ENCODE results near the gene MINDY4. TPM values are rescaled to one million over a fixed set of nuclear protein-coding genes. Genes with fewer than 3 reads are reported as not detected.

MINDY4 gene
- total and polyA plus RNA-seq, 2 donors (not counting 1 experiment from before 2014, with no cell fraction given) = 0.12 to 1.1 TPM

- H3K4me2 ChIP-seq (replicated peaks; ENCODE audit: low read depth, low read length, poor library complexity, severe bottlenecking) = no peak overlapping the region
- Mint-ChIP-seq H3K4me1 (no peaks in the 10 kb centered on the region), H3K4me3 (no peak overlapping the region), H3K9me3 (ENCODE audit: insufficient read depth) (no peaks in the 10 kb centered on the region), H3K27me3 (no peaks in the 10 kb centered on the region), H3K27ac (no peak overlapping the region)
- ATAC-seq (ENCODE audit: low read depth) = no peak
- no peak for DNase-seq
- no peak overlapping the region for H3K27ac ChIP-seq (ENCODE audit: low read length in 2 of 2)
- H3K4me3 ChIP-seq (ENCODE audit: control extremely low read depth in 1 of 5, extremely low read depth in 1 of 5, insufficient read depth in 1 of 5, low read depth in 2 of 5, low read length in 4 of 5) = no peak overlapping the region
- H3K4me1 ChIP-seq (ENCODE audit: control insufficient read depth in 2 of 2, insufficient read depth in 2 of 2, low read length in 2 of 2) = no peaks in the 10 kb centered on the region
- peaks cover 0 to 16% (median 0%) of the 10 kb centered on the region in 3 donors for H3K9me3 ChIP-seq (ENCODE audit: control extremely low read depth in 1 of 3, control insufficient read depth in 2 of 3, insufficient read depth in 1 of 3, low read length in 2 of 3)
- no peaks in the 10 kb centered on the region for H3K79me2 ChIP-seq (ENCODE audit: control insufficient read depth, insufficient read depth, low read length)
- TF ChIP-seq CTCF (IDR thresholded peaks at IDR 0.05) = no peak
- TF ChIP-seq EZH2 (IDR thresholded peaks at IDR 0.05; ENCODE audit: borderline replicate concordance, insufficient read depth, low read depth, low read length, poor library complexity, severe bottlenecking) = no peak
- H3K36me3 ChIP-seq (replicated peaks in 1 of 2; ENCODE audit: control extremely low read depth in 1 of 2, control insufficient read depth in 1 of 2, extremely low read depth in 1 of 2, insufficient read depth in 2 of 2, low read length in 1 of 2) = no peaks in the 10 kb centered on the region
- no peaks in the 10 kb centered on the region for H4K20me1 ChIP-seq (ENCODE audit: control insufficient read depth, insufficient read depth, low read length, poor library complexity, severe bottlenecking)
- no peaks in the 10 kb centered on the region for H3K27me3 ChIP-seq (replicated peaks in 1 of 4; ENCODE audit: control extremely low read depth in 1 of 4, control insufficient read depth in 3 of 4, insufficient read depth in 4 of 4, low read length in 3 of 4)
- intact Hi-C loops (cut with micrococcal nuclease) = no loop called here
- 96% methylated on average over 13 of the region's 19 CpGs for WGBS (ENCODE audit: insufficient coverage)
- CTCF ChIA-PET = no interaction called here
- H3K9ac ChIP-seq (ENCODE audit: low read length) = no peak overlapping the region
- H2AFZ ChIP-seq (ENCODE audit: insufficient read depth, low read depth, low read length, poor library complexity, severe bottlenecking) = no peak overlapping the region
- POLR2A ChIA-PET = no interaction called here
Measured at GRCh38 chr7:30923009-30923773, 152.0 kb downstream of the MINDY4 start.

- no peak overlapping the region for H3K4me3 Mint-ChIP-seq
- Histone ChIP-seq H3K4me1 (ENCODE audit: control insufficient read depth in 2 of 2, insufficient read depth in 2 of 2, low read length in 2 of 2) (no peaks in the 10 kb centered on the region), H3K27me3 (replicated peaks in 1 of 4; ENCODE audit: control extremely low read depth in 1 of 4, control insufficient read depth in 3 of 4, insufficient read depth in 4 of 4, low read length in 3 of 4) (no peaks in the 10 kb centered on the region), H2AFZ (ENCODE audit: insufficient read depth, low read depth, low read length, poor library complexity, severe bottlenecking) (no peak overlapping the region), H3K36me3 (replicated peaks in 1 of 2; ENCODE audit: control extremely low read depth in 1 of 2, control insufficient read depth in 1 of 2, extremely low read depth in 1 of 2, insufficient read depth in 2 of 2, low read length in 1 of 2) (no peaks in the 10 kb centered on the region), H4K20me1 (ENCODE audit: control insufficient read depth, insufficient read depth, low read length, poor library complexity, severe bottlenecking) (no peaks in the 10 kb centered on the region), H3K9me3 (ENCODE audit: control extremely low read depth in 1 of 3, control insufficient read depth in 2 of 3, insufficient read depth in 1 of 3, low read length in 2 of 3) (peaks cover 0 to 22% (median 0%) of the 10 kb centered on the region in 3 donors), H3K4me3 (ENCODE audit: control extremely low read depth in 1 of 5, extremely low read depth in 1 of 5, insufficient read depth in 1 of 5, low read depth in 2 of 5, low read length in 4 of 5) (no peak overlapping the region), H3K4me2 (replicated peaks; ENCODE audit: low read depth, low read length, poor library complexity, severe bottlenecking) (no peak overlapping the region), H3K9ac (ENCODE audit: low read length) (no peak overlapping the region), H3K27ac (ENCODE audit: low read length in 2 of 2) (no peak overlapping the region), H3K79me2 (ENCODE audit: control insufficient read depth, insufficient read depth, low read length) (no peaks in the 10 kb centered on the region)
- H3K27ac Mint-ChIP-seq = no peak overlapping the region
- ChIA-PET CTCF (no interaction called here), POLR2A (no interaction called here)
- intact Hi-C loops (cut with micrococcal nuclease) = no loop called here
- no peaks in the 10 kb centered on the region for H3K27me3 Mint-ChIP-seq
- H3K9me3 Mint-ChIP-seq (ENCODE audit: insufficient read depth) = no peaks in the 10 kb centered on the region
- TF ChIP-seq EZH2 (IDR thresholded peaks at IDR 0.05; ENCODE audit: borderline replicate concordance, insufficient read depth, low read depth, low read length, poor library complexity, severe bottlenecking) (no peak), CTCF (IDR thresholded peaks at IDR 0.05) (no peak)
- ATAC-seq (ENCODE audit: low read depth) (no peak), DNase-seq (no peak)
- H3K4me1 Mint-ChIP-seq = no peaks in the 10 kb centered on the region
- WGBS (ENCODE audit: insufficient coverage) = 89% methylated on average over 11 of the region's 13 CpGs
Measured at GRCh38 chr7:30923774-30924413, 152.7 kb downstream of the MINDY4 start.
